Breast epithelium (tissue), 4 donors: ENCODE results near the gene GALNT9. TPM values are rescaled to one million over a fixed set of nuclear protein-coding genes. Genes with fewer than 3 reads are reported as not detected.

Source experiments
- DNase-seq, 2 donors: peaks; one replicate each; pipeline ENCODE4 v3.0.0-alpha.2; 2019; ENCODE audit warnings: low spot score in 2 of 2
- H3K27ac ChIP-seq, 2 donors: fragments of 200-600 bp; sonication (generic) in 1 of 2; one replicate each; pipeline ENCODE4 v1.5.1; 2016 to 2019; ENCODE audit warnings: mild to moderate bottlenecking in 1 of 2
- H3K27me3 ChIP-seq, 2 donors: fragments of 200-600 bp; sonication (generic) in 1 of 2; one replicate each; pipeline versions ENCODE4 v1.5.1 to v1.6.0; 2017 to 2019; ENCODE audit warnings: control low read depth in 1 of 2, mild to moderate bottlenecking in 1 of 2
- H3K36me3 ChIP-seq: fragments of 200-600 bp; one replicate; pipeline ENCODE4 v1.5.1; 2019
- H3K4me1 ChIP-seq, 2 donors: fragments of 200-600 bp; sonication (generic); one replicate each; pipeline ENCODE4 v1.5.1; 2016 to 2019; ENCODE audit warnings: control low read depth in 1 of 2
- H3K4me3 ChIP-seq, 3 donors: fragments of 200-600 bp; sonication (generic); 1 replicate in 2 of 3; 2 replicates in 1 of 3; pipeline ENCODE4 v1.5.1; 2016 to 2019; ENCODE audit warnings: mild to moderate bottlenecking in 3 of 3, moderate library complexity in 2 of 3
- H3K9me3 ChIP-seq, 2 donors: fragments of 200-600 bp; sonication (generic) in 1 of 2; one replicate each; pipeline ENCODE4 v1.5.1; 2016 to 2019; ENCODE audit warnings: control low read depth in 1 of 2
- POLR2A ChIP-seq: fragments of 450-650 bp; IDR thresholded peaks from one replicate; pipeline ENCODE4 v1.6.1; 2016; ENCODE audit warnings: antibody characterized with exemption, mild to moderate bottlenecking, moderate library complexity
- POLR2AphosphoS5 ChIP-seq, 3 donors: sonication (generic); formaldehyde crosslinking; IDR thresholded peaks; one replicate each; pipeline ENCODE4 v1.6.1; 2017; ENCODE audit warnings: antibody characterized with exemption in 3 of 3
- intact Hi-C: fragments of 100-400 bp; cut with DNase I; formaldehyde crosslinking; loops from one replicate; pipeline ENCODE4 v1.15.1; 2023; ENCODE audit warnings: low total_unique reads
- total RNA-seq, 3 donors: library from RNA; depleted of rRNA; stranded (reverse); fragments of >200 nt; gene quantifications; one replicate each; pipeline ENCODE4 v1.1.0, GENCODE V29; 2016
- TF ChIP-seq, protein P1 (sequence below), 3 donors: fragments of 450-650 bp; IDR thresholded peaks; one replicate each; pipeline ENCODE4 v1.5.1; 2016 to 2017; ENCODE audit warnings: antibody characterized with exemption in 3 of 3, mild to moderate bottlenecking in 3 of 3, moderate library complexity in 3 of 3

Gene GALNT9
- total RNA-seq, 3 donors from 2014 or later: 2.9 TPM; not detected in 2

DNA sequence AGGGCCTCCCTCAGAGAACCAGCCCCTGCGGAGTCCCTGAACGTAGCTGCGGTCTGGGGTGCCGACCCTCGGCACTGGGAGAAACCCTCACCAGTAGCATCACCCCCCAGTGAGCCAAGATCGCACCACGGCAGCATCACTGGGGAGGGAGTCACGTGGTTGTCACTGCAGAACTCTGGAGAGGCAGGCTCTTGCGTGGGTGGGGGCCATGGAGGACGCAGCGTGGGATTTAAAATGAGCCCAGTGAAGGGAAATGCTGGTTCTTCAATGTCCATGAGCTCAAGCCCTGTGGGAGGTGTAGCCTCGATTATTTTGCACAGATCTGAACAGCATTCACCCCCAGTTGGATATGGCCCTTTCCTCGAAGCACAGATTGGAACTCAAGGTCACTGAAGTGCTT is 3.9 kb upstream of the GALNT9 start:
- H3K9me3 ChIP-seq: peaks cover 0 to 10% of the 10 kb centered on the region in 2 donors
- no peaks in the 10 kb centered on the region for H3K36me3 ChIP-seq
- TF ChIP-seq, protein P1, sequence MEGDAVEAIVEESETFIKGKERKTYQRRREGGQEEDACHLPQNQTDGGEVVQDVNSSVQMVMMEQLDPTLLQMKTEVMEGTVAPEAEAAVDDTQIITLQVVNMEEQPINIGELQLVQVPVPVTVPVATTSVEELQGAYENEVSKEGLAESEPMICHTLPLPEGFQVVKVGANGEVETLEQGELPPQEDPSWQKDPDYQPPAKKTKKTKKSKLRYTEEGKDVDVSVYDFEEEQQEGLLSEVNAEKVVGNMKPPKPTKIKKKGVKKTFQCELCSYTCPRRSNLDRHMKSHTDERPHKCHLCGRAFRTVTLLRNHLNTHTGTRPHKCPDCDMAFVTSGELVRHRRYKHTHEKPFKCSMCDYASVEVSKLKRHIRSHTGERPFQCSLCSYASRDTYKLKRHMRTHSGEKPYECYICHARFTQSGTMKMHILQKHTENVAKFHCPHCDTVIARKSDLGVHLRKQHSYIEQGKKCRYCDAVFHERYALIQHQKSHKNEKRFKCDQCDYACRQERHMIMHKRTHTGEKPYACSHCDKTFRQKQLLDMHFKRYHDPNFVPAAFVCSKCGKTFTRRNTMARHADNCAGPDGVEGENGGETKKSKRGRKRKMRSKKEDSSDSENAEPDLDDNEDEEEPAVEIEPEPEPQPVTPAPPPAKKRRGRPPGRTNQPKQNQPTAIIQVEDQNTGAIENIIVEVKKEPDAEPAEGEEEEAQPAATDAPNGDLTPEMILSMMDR (IDR thresholded peaks at IDR 0.05): no peak
- TF ChIP-seq POLR2AphosphoS5 (IDR thresholded peaks at IDR 0.05) (no peak), POLR2A (no peak)
- intact Hi-C loops: no loop called here
- H3K4me1 ChIP-seq: no peaks in the 10 kb centered on the region
- peaks cover 5 to 90% of the 10 kb centered on the region in 2 donors for H3K27me3 ChIP-seq
- no peak overlapping the region for H3K4me3 ChIP-seq
- DNase-seq: no peak
- H3K27ac ChIP-seq: no peak overlapping the region

DNA sequence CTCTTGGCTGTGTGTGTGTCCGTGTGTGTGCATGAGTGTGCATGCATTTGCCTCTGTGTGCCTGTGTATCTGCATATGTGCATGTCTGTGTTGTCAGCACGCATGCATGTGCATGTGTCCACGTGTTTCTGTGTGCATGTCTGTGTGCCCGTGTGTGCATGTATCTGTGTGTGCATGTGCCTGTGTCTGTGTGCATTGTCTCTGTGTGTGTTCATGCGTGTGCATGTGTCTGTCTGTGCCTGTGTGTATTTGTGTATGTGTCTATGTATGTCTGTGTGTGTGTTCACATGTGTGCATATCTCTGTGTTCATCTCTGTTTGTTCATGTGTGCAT is 1.1 kb upstream of the GALNT9 start:
- no peak overlapping the region for H3K4me3 ChIP-seq
- no peak overlapping the region for H3K27ac ChIP-seq
- no peak for TF ChIP-seq POLR2A
- TF ChIP-seq POLR2AphosphoS5 (IDR thresholded peaks at IDR 0.05): no peak
- TF ChIP-seq, protein P1 (IDR thresholded peaks at IDR 0.05): no peak
- H3K4me1 ChIP-seq: peaks cover 0 to 8% of the 10 kb centered on the region in 2 donors
- H3K27me3 ChIP-seq: peaks cover 5 to 75% of the 10 kb centered on the region in 2 donors
- no peaks in the 10 kb centered on the region for H3K36me3 ChIP-seq
- intact Hi-C loops: no loop called here
- H3K9me3 ChIP-seq: no peaks in the 10 kb centered on the region
- no peak for DNase-seq

DNA sequence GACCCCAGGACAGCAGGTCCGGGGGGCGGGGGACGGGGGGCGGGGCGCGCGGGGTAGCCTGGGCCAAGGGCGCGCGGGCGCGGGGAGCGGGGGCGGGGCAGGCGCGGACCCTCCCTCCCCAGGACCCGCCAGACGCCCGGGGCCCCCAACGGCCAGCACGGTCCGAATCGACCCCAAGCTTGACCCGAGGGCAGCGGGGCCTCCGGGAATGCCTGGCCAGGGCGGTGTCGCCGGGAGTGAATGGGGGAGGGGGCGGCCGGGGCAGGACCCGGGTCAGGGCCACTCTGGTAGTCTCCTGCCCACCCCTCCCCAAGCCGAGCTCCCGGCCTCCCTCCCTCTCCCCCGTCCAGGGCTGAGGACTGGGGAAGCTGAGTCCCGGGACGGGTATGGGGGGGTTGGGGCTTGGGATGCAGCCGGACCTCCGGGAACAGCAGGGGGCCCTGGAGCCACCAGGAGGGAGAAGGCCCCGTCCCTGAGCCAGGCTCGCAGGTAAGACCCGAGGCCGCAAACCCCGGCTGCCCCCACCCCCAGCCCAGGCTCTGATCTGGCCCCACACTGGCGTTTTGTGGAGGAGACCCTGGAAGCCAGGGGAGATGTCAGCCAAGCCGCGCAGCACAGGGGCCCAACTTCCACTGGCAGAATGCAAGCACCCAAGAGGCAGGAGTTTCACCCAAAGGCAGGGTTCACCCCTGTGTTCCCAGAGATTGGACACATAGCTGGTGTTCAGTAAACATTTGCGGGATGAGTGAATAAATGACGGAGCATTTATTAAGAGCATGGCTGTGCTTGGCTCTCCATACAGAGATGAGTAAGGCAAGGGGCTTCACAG is 545 bp upstream of the GALNT9 start:
- H3K4me1 ChIP-seq: peaks cover 0 to 8% of the 10 kb centered on the region in 2 donors
- no peaks in the 10 kb centered on the region for H3K9me3 ChIP-seq
- H3K4me3 ChIP-seq: peak overlapping the region in 1 of 3 donors; percentile 22
- no peak for DNase-seq
- TF ChIP-seq POLR2AphosphoS5 (IDR thresholded peaks at IDR 0.05) (no peak), POLR2A (no peak)
- TF ChIP-seq, protein P1 (IDR thresholded peaks at IDR 0.05): no peak
- peaks cover 5 to 75% of the 10 kb centered on the region in 2 donors for H3K27me3 ChIP-seq
- no peaks in the 10 kb centered on the region for H3K36me3 ChIP-seq
- intact Hi-C loops: loop anchor here (10.0 kb wide), 1 partner anchor 1075 kb away; no protein-coding TSS in a partner anchor
- no peak overlapping the region for H3K27ac ChIP-seq

DNA sequence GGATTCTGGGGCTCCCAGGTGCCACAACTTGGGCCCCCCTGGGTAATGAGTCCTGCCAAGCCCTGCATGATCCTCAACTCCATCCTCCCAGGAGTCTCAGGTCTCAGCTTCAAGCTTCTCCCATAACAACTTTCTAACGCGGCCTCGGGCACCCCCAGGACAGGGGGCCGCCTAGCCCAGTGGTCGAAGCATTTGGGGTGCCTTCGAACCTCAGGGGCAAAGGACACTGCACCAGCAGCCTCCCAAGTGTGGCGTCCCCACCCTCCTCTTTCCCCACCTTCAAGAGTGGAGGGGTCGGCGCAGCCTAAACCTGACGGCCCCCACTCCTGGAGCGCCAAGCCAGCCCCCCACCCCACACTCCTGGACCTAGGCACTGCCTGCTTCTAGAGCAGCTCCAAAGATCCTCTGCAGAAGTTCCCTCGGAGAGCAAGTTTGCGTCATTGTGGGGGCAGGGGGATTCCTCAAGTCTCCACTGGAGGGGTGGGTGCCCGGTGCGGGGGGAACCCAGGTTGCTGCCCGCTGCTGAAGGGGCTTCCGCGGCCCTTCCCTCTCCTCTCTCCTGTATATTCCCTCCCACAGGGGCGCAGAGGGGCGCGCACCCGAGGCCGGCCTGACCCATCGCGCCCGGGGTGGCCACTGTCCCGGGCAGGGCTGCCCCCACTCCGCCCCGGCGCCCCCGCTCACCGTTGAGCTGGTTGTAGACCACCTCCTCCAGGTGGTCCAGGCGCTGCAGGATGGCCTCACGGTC is 933 bp downstream of the GALNT9 start:
- Histone ChIP-seq H3K27ac (no peak overlapping the region), H3K4me1 (peaks cover 0 to 8% of the 10 kb centered on the region in 2 donors), H3K4me3 (peak overlapping the region in 2 of 3 donors; percentile 0 to 41), H3K9me3 (no peaks in the 10 kb centered on the region), H3K36me3 (no peaks in the 10 kb centered on the region), H3K27me3 (peaks cover 5 to 78% of the 10 kb centered on the region in 2 donors)
- intact Hi-C loops: loop anchor here (10.0 kb wide), 1 partner anchor 1074 kb away; no protein-coding TSS in a partner anchor
- no peak for DNase-seq
- TF ChIP-seq POLR2A (no peak), POLR2AphosphoS5 (IDR thresholded peaks at IDR 0.05) (no peak)
- TF ChIP-seq, protein P1 (IDR thresholded peaks at IDR 0.05): no peak
